IMR-90 (cell line): ENCODE results near the gene SARS1. TPM values are rescaled to one million over a fixed set of nuclear protein-coding genes. Genes with fewer than 3 reads are reported as not detected.

Experiments used
- ATAC-seq: fragments of 200-7000 bp; cut with Tn5 transposase; 2 replicates; pipeline ENCODE4 v1.9.1; 2020; ENCODE audit warnings: low read depth, mild to moderate bottlenecking, moderate library complexity
- BruUV-seq: library from RNA; stranded (reverse); fragments of 400-500 nt; replicated peaks from 2 replicates; lab custom pipeline; 2021; lab: Mats Ljungman, UMichigan
- CTCF ChIA-PET: fragments of 300-600 bp; formaldehyde crosslinking; extraction: SDS; loops from one replicate; lab custom pipeline; 2021; ENCODE audit warnings: antibody characterized with exemption; lab: Yijun Ruan, JAX
- POLR2A ChIA-PET: fragments of 300-600 bp; sonication (Branson Sonifier 250); formaldehyde crosslinking; loops from one replicate; lab custom pipeline; 2022; ENCODE audit warnings: antibody characterized with exemption; ENCODE audit not compliant: unreplicated experiment; lab: Charles Lee
- DNase-seq: peaks from one replicate; pipeline ENCODE4 v3.0.0; 2013
- H2AFZ ChIP-seq: replicated peaks from 2 replicates; pipeline ENCODE3; 2013; ENCODE audit warnings: low read length, mild to moderate bottlenecking; ENCODE audit not compliant: poor library complexity
- H2AK5ac ChIP-seq: 2 replicates; pipeline ENCODE4 v1.6.1; 2013; ENCODE audit warnings: low read depth, low read length, inconsistent platforms
- H2AK9ac ChIP-seq: replicated peaks from 2 replicates; pipeline ENCODE3; 2013; ENCODE audit warnings: mild to moderate bottlenecking, low read depth, low read length, moderate library complexity; ENCODE audit not compliant: poor library complexity
- H2BK120ac ChIP-seq: 2 replicates; pipeline ENCODE4 v1.6.1; 2013; ENCODE audit warnings: low read depth, low read length, inconsistent platforms
- H2BK15ac ChIP-seq: 3 replicates; pipeline ENCODE4 v1.6.1; 2013; ENCODE audit warnings: low read depth, low read length, inconsistent platforms
- H2BK20ac ChIP-seq: 2 replicates; pipeline ENCODE4 v1.6.1; 2013; ENCODE audit warnings: low read depth, mild to moderate bottlenecking, inconsistent platforms, low read length, moderate library complexity
- H2BK5ac ChIP-seq: 2 replicates; pipeline ENCODE4 v1.6.1; 2013; ENCODE audit warnings: mild to moderate bottlenecking, low read depth, low read length, inconsistent platforms; ENCODE audit not compliant: poor library complexity, severe bottlenecking
- H3K14ac ChIP-seq: replicated peaks from 2 replicates; pipeline ENCODE4 v1.6.1; 2013; ENCODE audit warnings: low read depth, low read length, inconsistent platforms
- H3K18ac ChIP-seq: 2 replicates; pipeline ENCODE4 v1.6.1; 2013; ENCODE audit warnings: low read depth, low read length, control low read depth
- H3K23ac ChIP-seq: 2 replicates; pipeline ENCODE4 v1.6.1; 2013; ENCODE audit warnings: low read depth, low read length, inconsistent platforms
- H3K27ac ChIP-seq: 2 replicates; pipeline ENCODE4 v1.5.1; 2013; ENCODE audit warnings: mild to moderate bottlenecking, control low read depth, low read length; ENCODE audit not compliant: insufficient read depth
- H3K27me3 ChIP-seq: 2 replicates; pipeline ENCODE4 v1.6.1; 2013; ENCODE audit warnings: low read length; ENCODE audit not compliant: control insufficient read depth, insufficient read depth
- H3K36me3 ChIP-seq: 2 replicates; pipeline ENCODE4 v1.6.1; 2013; ENCODE audit warnings: low read length, mixed read lengths; ENCODE audit not compliant: control insufficient read depth, insufficient read depth
- H3K4ac ChIP-seq: 2 replicates; pipeline ENCODE4 v1.6.1; 2013; ENCODE audit warnings: low read depth, low read length, inconsistent platforms
- H3K4me1 ChIP-seq: 2 replicates; pipeline ENCODE4 v1.6.1; 2013; ENCODE audit warnings: low read length, mixed read lengths; ENCODE audit not compliant: control insufficient read depth, insufficient read depth
- H3K4me2 ChIP-seq: 2 replicates; pipeline ENCODE4 v1.6.1; 2013; ENCODE audit warnings: low read depth, mild to moderate bottlenecking, control low read depth, low read length, moderate library complexity
- H3K4me3 ChIP-seq: 2 replicates; pipeline ENCODE4 v1.5.1; 2013; ENCODE audit warnings: low read depth, mild to moderate bottlenecking, control low read depth, low read length, moderate library complexity; ENCODE audit not compliant: insufficient read depth
- H3K56ac ChIP-seq: 2 replicates; pipeline ENCODE4 v1.6.1; 2013; ENCODE audit warnings: low read length, inconsistent platforms; ENCODE audit not compliant: insufficient read depth; ENCODE audit errors: extremely low read depth
- H3K79me1 ChIP-seq, 2 experiments: 2 replicates each; pipeline ENCODE4 v1.6.1; 2013; ENCODE audit warnings: low read length in 2 of 2, inconsistent platforms in 1 of 2, low read depth in 1 of 2
- H3K9ac ChIP-seq: 2 replicates; pipeline ENCODE4 v1.6.1; 2013; ENCODE audit warnings: low read depth, low read length, control low read depth
- H3K9me1 ChIP-seq: 2 replicates; pipeline ENCODE4 v1.6.1; 2013; ENCODE audit warnings: low read length, inconsistent platforms; ENCODE audit not compliant: insufficient read depth
- H3K9me3 ChIP-seq: 2 replicates; pipeline ENCODE4 v1.6.1; 2013; ENCODE audit warnings: low read length; ENCODE audit not compliant: control insufficient read depth, insufficient read depth
- H4K20me1 ChIP-seq: 2 replicates; pipeline ENCODE4 v1.6.1; 2013; ENCODE audit warnings: low read length, inconsistent platforms; ENCODE audit not compliant: insufficient read depth
- H4K5ac ChIP-seq: 2 replicates; pipeline ENCODE4 v1.6.1; 2013; ENCODE audit warnings: mild to moderate bottlenecking, low read depth, low read length, control low read depth
- H4K8ac ChIP-seq, 2 experiments: 2 replicates each; pipeline ENCODE4 v1.6.1; 2013; ENCODE audit warnings: low read depth in 2 of 2, low read length in 2 of 2, control low read depth in 1 of 2, inconsistent platforms in 1 of 2
- H4K91ac ChIP-seq: 2 replicates; pipeline ENCODE4 v1.6.1; 2013; ENCODE audit warnings: low read depth, low read length, inconsistent platforms; ENCODE audit not compliant: insufficient read depth
- BHLHE40 ChIP-seq: fragments of 150-350 bp; IDR thresholded peaks from 2 replicates; pipeline ENCODE4 v1.6.1; 2016; ENCODE audit warnings: mild to moderate bottlenecking, low read depth, low read length
- FOS ChIP-seq: fragments of 150-350 bp; IDR thresholded peaks from 2 replicates; pipeline ENCODE4 v1.6.1; 2016; ENCODE audit warnings: low read depth, low read length
- MAFK ChIP-seq: IDR thresholded peaks from 2 replicates; pipeline ENCODE4 v1.6.1; 2012; ENCODE audit warnings: low read depth, low read length, improper control_type of control experiment
- MAZ ChIP-seq: IDR thresholded peaks from 2 replicates; pipeline ENCODE4 v1.6.1; 2012; ENCODE audit warnings: low read depth, mild to moderate bottlenecking, low read length, improper control_type of control experiment, moderate library complexity, borderline replicate concordance
- POLR2A ChIP-seq: IDR thresholded peaks from 2 replicates; pipeline ENCODE4 v1.6.1; 2012; ENCODE audit warnings: mild to moderate bottlenecking, low read depth, low read length
- RCOR1 ChIP-seq: IDR thresholded peaks from 2 replicates; pipeline ENCODE4 v1.6.1; 2012; ENCODE audit warnings: mild to moderate bottlenecking, low read length, improper control_type of control experiment; ENCODE audit not compliant: insufficient replicate concordance
- SMC3 ChIP-seq: fragments of 150-350 bp; IDR thresholded peaks from 2 replicates; pipeline ENCODE4 v1.6.1; 2016; ENCODE audit warnings: low read depth, mild to moderate bottlenecking, antibody characterized with exemption, low read length, moderate library complexity
- WGBS, 2 experiments: methylation state at CpG; one replicate each; pipeline versions ENCODE4 v1.1.5 to v1.1.7; 2013; ENCODE audit warnings: missing lambda C conversion rate in 2 of 2; ENCODE audit not compliant: insufficient read length in 1 of 2; ENCODE audit errors: extremely low coverage in 2 of 2; 5-methylcytosine and 5-hydroxymethylcytosine counted together
- dilution Hi-C: fragments of 300-500 bp; cut with HindIII; formaldehyde crosslinking; loops from one replicate; pipeline ENCODE4 v1.14.3; 2018; ENCODE audit warnings: low sequenced_read_pairs; ENCODE audit not compliant: unreplicated experiment
- in situ Hi-C: fragments of 300-500 bp; cut with MboI; formaldehyde crosslinking; loops from 3 replicates; pipeline ENCODE4 v1.14.3; 2019; ENCODE audit warnings: low sequenced_read_pairs, inconsistent platforms, mixed read lengths
- intact Hi-C: fragments of 100-400 bp; cut with micrococcal nuclease; formaldehyde crosslinking; loops from 2 replicates; pipeline ENCODE4 v1.10.0; 2022
- polyA plus RNA-seq, 3 experiments: library from polyadenylated mRNA; depleted of rRNA; stranded (reverse); fragments of >200 nt; gene quantifications; 2 replicates each; pipeline ENCODE4 v1.2.3, GENCODE V29; 2012; ENCODE audit warnings: low replicate concordance in 1 of 3
- total RNA-seq: library from RNA; depleted of rRNA; stranded (reverse); fragments of >200 nt; gene quantifications from 2 replicates; pipeline ENCODE4 v1.2.3, GENCODE V29; 2012
- TF ChIP-seq, protein P1 (sequence below): fragments of 150-350 bp; IDR thresholded peaks from 2 replicates; pipeline ENCODE4 v1.6.1; 2016; ENCODE audit warnings: low read depth, mild to moderate bottlenecking, low read length, moderate library complexity, borderline replicate concordance
- TF ChIP-seq, protein P2 (sequence below): fragments of 150-350 bp; IDR thresholded peaks from 2 replicates; pipeline ENCODE4 v1.6.1; 2017; ENCODE audit warnings: mild to moderate bottlenecking, antibody characterized with exemption, low read length, low read depth

The SARS1 gene
- total and polyA plus RNA-seq, 2 of the 4 experiments (the other 2 are of a cell fraction): 231 to 348 TPM

DNA sequence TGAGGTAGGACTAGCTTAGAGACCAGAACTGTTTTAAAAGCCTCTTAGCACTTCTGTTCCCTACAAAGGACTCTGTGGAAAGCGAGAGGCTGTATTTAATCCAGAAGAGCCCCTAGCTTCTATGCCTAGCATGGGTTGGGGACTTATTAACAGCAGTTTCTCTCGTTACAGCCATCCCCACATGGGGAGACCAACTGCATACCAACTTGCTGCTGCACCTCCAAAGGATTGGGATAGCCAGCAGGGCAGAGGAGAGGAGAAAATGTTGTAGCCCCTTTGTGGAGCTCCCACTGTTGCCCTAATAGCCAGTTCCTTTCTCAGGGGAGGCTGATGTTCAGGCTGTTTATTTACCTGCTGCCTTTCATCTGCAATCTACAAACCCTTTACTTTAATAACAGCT, 24.7 kb downstream of the SARS1 start:
- H3K9me1 ChIP-seq: peaks cover 14% of the 10 kb centered on the region
- no peaks in the 10 kb centered on the region for H3K9me3 ChIP-seq
- no peak overlapping the region for H3K18ac ChIP-seq
- no peak overlapping the region for H3K9ac ChIP-seq
- H4K8ac ChIP-seq: no peak overlapping the region
- H3K4me1 ChIP-seq: peaks cover 11% of the 10 kb centered on the region
- H2AK5ac ChIP-seq: no peak overlapping the region
- H3K4ac ChIP-seq: no peak overlapping the region
- ATAC-seq (no peak), DNase-seq (no peak)
- no CpG with 5 or more reads among the region's 2 CpGs for WGBS, 2 experiments
- H2BK20ac ChIP-seq: no peak overlapping the region
- TF ChIP-seq SMC3 (no peak), FOS (no peak), MAZ (no peak), MAFK (no peak), RCOR1 (no peak), BHLHE40 (no peak), POLR2A (no peak)
- TF ChIP-seq, protein P1, sequence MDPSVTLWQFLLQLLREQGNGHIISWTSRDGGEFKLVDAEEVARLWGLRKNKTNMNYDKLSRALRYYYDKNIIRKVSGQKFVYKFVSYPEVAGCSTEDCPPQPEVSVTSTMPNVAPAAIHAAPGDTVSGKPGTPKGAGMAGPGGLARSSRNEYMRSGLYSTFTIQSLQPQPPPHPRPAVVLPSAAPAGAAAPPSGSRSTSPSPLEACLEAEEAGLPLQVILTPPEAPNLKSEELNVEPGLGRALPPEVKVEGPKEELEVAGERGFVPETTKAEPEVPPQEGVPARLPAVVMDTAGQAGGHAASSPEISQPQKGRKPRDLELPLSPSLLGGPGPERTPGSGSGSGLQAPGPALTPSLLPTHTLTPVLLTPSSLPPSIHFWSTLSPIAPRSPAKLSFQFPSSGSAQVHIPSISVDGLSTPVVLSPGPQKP: no peak
- TF ChIP-seq, protein P2, sequence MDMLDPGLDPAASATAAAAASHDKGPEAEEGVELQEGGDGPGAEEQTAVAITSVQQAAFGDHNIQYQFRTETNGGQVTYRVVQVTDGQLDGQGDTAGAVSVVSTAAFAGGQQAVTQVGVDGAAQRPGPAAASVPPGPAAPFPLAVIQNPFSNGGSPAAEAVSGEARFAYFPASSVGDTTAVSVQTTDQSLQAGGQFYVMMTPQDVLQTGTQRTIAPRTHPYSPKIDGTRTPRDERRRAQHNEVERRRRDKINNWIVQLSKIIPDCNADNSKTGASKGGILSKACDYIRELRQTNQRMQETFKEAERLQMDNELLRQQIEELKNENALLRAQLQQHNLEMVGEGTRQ: no peak
- peaks cover 41% of the 10 kb centered on the region for H3K36me3 ChIP-seq
- dilution Hi-C loops (no loop called here), in situ Hi-C loops (no loop called here), intact Hi-C loops (no loop called here)
- H3K23ac ChIP-seq: no peak overlapping the region
- no peak overlapping the region for H3K4me2 ChIP-seq
- H3K27me3 ChIP-seq: no peaks in the 10 kb centered on the region
- no peak overlapping the region for H2BK120ac ChIP-seq
- ChIA-PET POLR2A (no interaction called here), CTCF (interaction anchor here (0.6 to 0.8 kb wide), 2 partner anchors 20 to 138 kb away, joined by 3 read pairs; no protein-coding TSS in a partner anchor)
- H2AFZ ChIP-seq: no peak overlapping the region
- no peak overlapping the region for H2BK5ac ChIP-seq
- no peak overlapping the region for H3K14ac ChIP-seq
- no peak overlapping the region for H3K4me3 ChIP-seq
- peaks cover 0 to 38% of the 10 kb centered on the region in 2 experiments for H3K79me1 ChIP-seq
- no TSS peak for BruUV-seq
- no peak overlapping the region for H2AK9ac ChIP-seq
- no peak overlapping the region for H4K5ac ChIP-seq
- H3K56ac ChIP-seq: no peak overlapping the region
- no peak overlapping the region for H4K91ac ChIP-seq
- H3K27ac ChIP-seq: no peak overlapping the region
- peaks cover 30% of the 10 kb centered on the region for H4K20me1 ChIP-seq
- H2BK15ac ChIP-seq: no peak overlapping the region
